ENCODE results near the gene ZNF467.

DNA sequence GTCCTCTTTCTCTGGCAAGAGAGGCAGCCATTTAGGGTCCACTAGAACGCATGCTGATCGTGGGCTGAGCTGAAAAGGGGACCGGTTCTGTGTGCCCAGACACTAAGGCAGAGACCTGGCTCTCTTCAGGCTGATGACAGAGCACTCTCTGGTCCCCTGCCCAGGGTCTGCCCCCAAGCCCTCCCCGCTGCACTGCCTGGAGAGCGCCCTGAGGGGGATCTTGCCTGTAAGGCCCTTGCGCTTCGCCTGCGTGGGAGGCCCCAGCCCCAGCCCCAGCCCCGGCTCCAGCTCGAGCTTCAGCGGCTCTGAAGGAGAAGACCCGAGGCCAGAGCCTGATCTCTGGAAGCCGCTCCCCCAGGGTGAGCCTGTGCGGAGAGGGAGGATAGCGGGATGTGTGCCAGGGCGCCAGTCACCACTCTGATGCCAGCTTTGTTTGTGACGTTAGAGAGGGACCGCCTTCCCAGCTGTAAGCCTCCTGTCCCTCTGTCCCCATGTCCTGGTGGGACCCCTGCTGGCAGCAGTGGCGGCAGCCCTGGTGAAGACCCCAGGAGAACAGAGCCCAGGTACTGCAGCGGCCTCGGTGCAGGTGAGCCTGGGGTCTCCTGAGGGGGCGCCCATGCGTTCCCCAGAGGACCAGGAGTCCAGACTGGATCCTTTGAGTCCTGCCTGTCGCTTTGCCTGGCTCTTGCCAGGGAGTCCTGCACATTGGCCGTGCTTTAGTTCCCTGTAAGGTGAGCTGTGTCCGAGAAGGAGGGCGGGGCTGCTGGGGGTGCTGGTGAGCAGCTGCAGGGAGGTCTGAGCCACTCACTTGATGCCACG lies 43.2 kb downstream of the ZNF467 start:
- TF ChIP-seq, protein P1, sequence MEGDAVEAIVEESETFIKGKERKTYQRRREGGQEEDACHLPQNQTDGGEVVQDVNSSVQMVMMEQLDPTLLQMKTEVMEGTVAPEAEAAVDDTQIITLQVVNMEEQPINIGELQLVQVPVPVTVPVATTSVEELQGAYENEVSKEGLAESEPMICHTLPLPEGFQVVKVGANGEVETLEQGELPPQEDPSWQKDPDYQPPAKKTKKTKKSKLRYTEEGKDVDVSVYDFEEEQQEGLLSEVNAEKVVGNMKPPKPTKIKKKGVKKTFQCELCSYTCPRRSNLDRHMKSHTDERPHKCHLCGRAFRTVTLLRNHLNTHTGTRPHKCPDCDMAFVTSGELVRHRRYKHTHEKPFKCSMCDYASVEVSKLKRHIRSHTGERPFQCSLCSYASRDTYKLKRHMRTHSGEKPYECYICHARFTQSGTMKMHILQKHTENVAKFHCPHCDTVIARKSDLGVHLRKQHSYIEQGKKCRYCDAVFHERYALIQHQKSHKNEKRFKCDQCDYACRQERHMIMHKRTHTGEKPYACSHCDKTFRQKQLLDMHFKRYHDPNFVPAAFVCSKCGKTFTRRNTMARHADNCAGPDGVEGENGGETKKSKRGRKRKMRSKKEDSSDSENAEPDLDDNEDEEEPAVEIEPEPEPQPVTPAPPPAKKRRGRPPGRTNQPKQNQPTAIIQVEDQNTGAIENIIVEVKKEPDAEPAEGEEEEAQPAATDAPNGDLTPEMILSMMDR (IDR thresholded peaks at IDR 0.05; ENCODE audit: borderline replicate concordance, extremely low read depth, low read length, poor library complexity, severe bottlenecking): peak; percentile 10
- no peak for TF ChIP-seq EZH2 (IDR thresholded peaks at IDR 0.05; ENCODE audit: borderline replicate concordance, low read depth, low read length, severe bottlenecking)
